HFF-Myc (cell line): ENCODE results near the gene ZNF784.

Source experiments
- DNase-seq: peaks from one replicate; pipeline ENCODE4 v3.0.0-alpha.2; 2011; ENCODE audit warnings: low read depth; ENCODE audit errors: extremely low read depth
- H3K4me3 ChIP-seq: replicated peaks from 2 replicates; pipeline ENCODE4 v1.5.1; 2011; ENCODE audit warnings: low read depth, mild to moderate bottlenecking, control low read depth, low read length
- CTCF ChIP-seq: IDR thresholded peaks from 2 replicates; pipeline ENCODE4 v1.5.1; 2012; ENCODE audit warnings: mild to moderate bottlenecking, low read depth, low read length, control low read depth; ENCODE audit errors: missing control alignments

Gene ZNF784

GRCh38 chr19:55653651-55654322, 29.4 kb upstream of the ZNF784 start:
- H3K4me3 ChIP-seq = peak overlapping the region; percentile 75
- peak; percentile 96 for DNase-seq
- peak; percentile 100 for TF ChIP-seq CTCF

GRCh38 chr19:55652311-55653128, 28.2 kb upstream of the ZNF784 start:
- DNase-seq = no peak
- H3K4me3 ChIP-seq = no peak overlapping the region
- TF ChIP-seq CTCF = no peak

GRCh38 chr19:55651236-55651635, 26.9 kb upstream of the ZNF784 start:
- no peak for TF ChIP-seq CTCF
- no peak overlapping the region for H3K4me3 ChIP-seq
- no peak for DNase-seq

GRCh38 chr19:55650602-55651230, 26.4 kb upstream of the ZNF784 start:
- no peak overlapping the region for H3K4me3 ChIP-seq

GRCh38 chr19:55650126-55650557, 25.8 kb upstream of the ZNF784 start:
- TF ChIP-seq CTCF = no peak
- no peak overlapping the region for H3K4me3 ChIP-seq
- no peak for DNase-seq

More at GRCh38 chr19:55650602-55651230, 26.4 kb upstream of the ZNF784 start:
- no peak for TF ChIP-seq CTCF
- DNase-seq = no peak

- no peak for DNase-seq
- H3K4me3 ChIP-seq = peak overlapping the region; percentile 72
- no peak for TF ChIP-seq CTCF
Measured at GRCh38 chr19:55649268-55650125, 25.1 kb upstream of the ZNF784 start.
